HG03159 (cell line): ENCODE results near the gene KIF11.

Source experiments
- ATAC-seq: cut with Tn5 transposase; IDR thresholded peaks from one replicate; pipeline ENCODE4 v1.9.1; 2021; ENCODE audit warnings: mild to moderate bottlenecking, moderate library complexity; ENCODE audit not compliant: unreplicated experiment

Gene KIF11

GRCh38 chr10:92699518-92700381 is 106.8 kb downstream of the KIF11 start:
- no peak for ATAC-seq

GRCh38 chr10:92702301-92702916 is 109.5 kb downstream of the KIF11 start:
- ATAC-seq: no peak
